Liver (tissue), 9 donors: ENCODE results near the gene C4B. TPM values are rescaled to one million over a fixed set of nuclear protein-coding genes. Genes with fewer than 3 reads are reported as not detected.

Source experiments
- DNase-seq: peaks from one replicate; pipeline ENCODE4 v3.0.0-alpha.2; 2017; ENCODE audit warnings: low spot score
- H3K27ac ChIP-seq, 2 donors: one replicate each; pipeline ENCODE4 v1.7.0; 2013; ENCODE audit warnings: inconsistent platforms in 2 of 2, low read length in 2 of 2, control low read depth in 1 of 2, low read depth in 1 of 2, mild to moderate bottlenecking in 1 of 2
- H3K27me3 ChIP-seq, 4 donors: one replicate each; pipeline versions ENCODE4 v1.6.1 to v1.7.0; 2013; ENCODE audit warnings: low read length in 3 of 4, inconsistent platforms in 1 of 4, mild to moderate bottlenecking in 1 of 4, moderate library complexity in 1 of 4; ENCODE audit not compliant: control insufficient read depth in 4 of 4, insufficient read depth in 4 of 4
- H3K36me3 ChIP-seq, 4 donors: one replicate each; pipeline versions ENCODE4 v1.6.1 to v1.7.0; 2013; ENCODE audit warnings: low read length in 3 of 4, mild to moderate bottlenecking in 3 of 4, low read depth in 1 of 4, moderate library complexity in 1 of 4; ENCODE audit not compliant: control insufficient read depth in 4 of 4, insufficient read depth in 3 of 4
- H3K4me1 ChIP-seq, 4 donors: one replicate each; pipeline versions ENCODE4 v1.6.1 to v1.7.0; 2013; ENCODE audit warnings: low read length in 3 of 4, mild to moderate bottlenecking in 3 of 4, moderate library complexity in 1 of 4; ENCODE audit not compliant: control insufficient read depth in 4 of 4, insufficient read depth in 4 of 4
- H3K4me3 ChIP-seq, 3 donors: one replicate each; pipeline versions ENCODE4 v1.6.1 to v1.7.0; 2013; ENCODE audit warnings: low read length in 3 of 3, control low read depth in 1 of 3, low read depth in 1 of 3, mild to moderate bottlenecking in 1 of 3
- H3K9ac ChIP-seq, 2 donors: one replicate each; pipeline ENCODE4 v1.7.0; 2013; ENCODE audit warnings: low read length in 2 of 2, mild to moderate bottlenecking in 2 of 2, moderate library complexity in 2 of 2, control low read depth in 1 of 2, low read depth in 1 of 2
- H3K9me3 ChIP-seq, 4 donors: one replicate each; pipeline versions ENCODE4 v1.6.1 to v1.7.0; 2013; ENCODE audit warnings: low read length in 3 of 4; ENCODE audit not compliant: control insufficient read depth in 4 of 4
- ATF3 ChIP-seq: IDR thresholded peaks from 2 replicates; pipeline ENCODE4 v1.6.1; 2016; ENCODE audit warnings: antibody characterized with exemption
- CTCF ChIP-seq: fragments of 150-350 bp; IDR thresholded peaks from 2 replicates; pipeline ENCODE4 v1.5.1; 2017; ENCODE audit warnings: improper control_type of control experiment, low read depth, low read length; ENCODE audit not compliant: missing input control
- EGR1 ChIP-seq, 2 donors: IDR thresholded peaks; 2 replicates each; pipeline ENCODE4 v1.6.1; 2016 to 2018; ENCODE audit warnings: antibody characterized with exemption in 2 of 2, low read depth in 2 of 2
- FOXA1 ChIP-seq: IDR thresholded peaks from 2 replicates; pipeline ENCODE4 v1.6.1; 2016; ENCODE audit warnings: antibody characterized with exemption
- FOXA2 ChIP-seq: IDR thresholded peaks from 2 replicates; pipeline ENCODE4 v1.6.1; 2016; ENCODE audit warnings: antibody characterized with exemption
- GABPA ChIP-seq, 2 donors: IDR thresholded peaks in 1 of 2; conservative IDR thresholded peaks in 1 of 2; 2 replicates each; pipeline ENCODE4 v1.6.1; 2016; ENCODE audit warnings: antibody characterized with exemption in 2 of 2, mild to moderate bottlenecking in 1 of 2, moderate library complexity in 1 of 2
- HNF4A ChIP-seq, 2 donors: conservative IDR thresholded peaks; 2 replicates each; pipeline ENCODE4 v1.6.1; 2016; ENCODE audit warnings: antibody characterized with exemption in 2 of 2, mild to moderate bottlenecking in 2 of 2
- HNF4G ChIP-seq: IDR thresholded peaks from 2 replicates; pipeline ENCODE4 v1.6.1; 2016; ENCODE audit warnings: antibody characterized with exemption
- JUND ChIP-seq, 2 donors: IDR thresholded peaks; 2 replicates each; pipeline ENCODE4 v1.6.1; 2016; ENCODE audit warnings: antibody characterized with exemption in 2 of 2
- MAX ChIP-seq: IDR thresholded peaks from 2 replicates; pipeline ENCODE4 v1.6.1; 2016; ENCODE audit warnings: antibody characterized with exemption
- NR2F2 ChIP-seq: IDR thresholded peaks from 2 replicates; pipeline ENCODE4 v1.6.1; 2016; ENCODE audit warnings: antibody characterized with exemption
- RAD21 ChIP-seq, 2 donors: IDR thresholded peaks; 2 replicates each; pipeline ENCODE4 v1.6.1; 2016; ENCODE audit warnings: antibody characterized with exemption in 2 of 2, mild to moderate bottlenecking in 2 of 2
- REST ChIP-seq: IDR thresholded peaks from 2 replicates; pipeline ENCODE4 v1.6.1; 2016; ENCODE audit warnings: antibody characterized with exemption, mild to moderate bottlenecking
- RXRA ChIP-seq, 2 donors: IDR thresholded peaks; 2 replicates each; pipeline ENCODE4 v1.6.1; 2017 to 2018; ENCODE audit warnings: antibody characterized with exemption in 2 of 2, mild to moderate bottlenecking in 1 of 2
- SP1 ChIP-seq: IDR thresholded peaks from 2 replicates; pipeline ENCODE4 v1.6.1; 2018; ENCODE audit warnings: antibody characterized with exemption, mild to moderate bottlenecking
- TAF1 ChIP-seq: conservative IDR thresholded peaks from 2 replicates; pipeline ENCODE4 v1.6.1; 2016; ENCODE audit warnings: antibody characterized with exemption, mild to moderate bottlenecking
- YY1 ChIP-seq: IDR thresholded peaks from 2 replicates; pipeline ENCODE4 v1.6.1; 2016; ENCODE audit warnings: antibody characterized with exemption, mild to moderate bottlenecking
- ZBTB33 ChIP-seq: IDR thresholded peaks from 2 replicates; pipeline ENCODE4 v1.6.1; 2016; ENCODE audit warnings: antibody characterized with exemption
- WGBS: extraction: QIAGEN DNeasy Blood & Tissue Kit; methylation state at CpG from one replicate; pipeline ENCODE4 v1.1.7; 2013; 5-methylcytosine and 5-hydroxymethylcytosine counted together
- polyA plus RNA-seq, 2 donors: library from polyadenylated mRNA; stranded (reverse) in 1 of 2; unstranded in 1 of 2; fragments of 200-250 nt in 1 of 2; fragments of >200 nt in 1 of 2; fragmentation: Nextera tagmentation in 1 of 2; extraction: Ambion mirVana in 1 of 2; gene quantifications; one replicate each; pipeline versions ENCODE4 v1.2.1 to v1.2.3, GENCODE V29; 2013 to 2015
- total RNA-seq, 2 donors: library from RNA; depleted of rRNA; stranded (reverse); fragments of >200 nt; gene quantifications; one replicate each; pipeline ENCODE4 v1.2.3, GENCODE V29; 2014
- donor health status: healthy.
- donor health status: healthy.
- donor health status: healthy.
- donor health status: healthy.
- donor health status: healthy.

C4B gene
- total and polyA plus RNA-seq, 4 donors = 666 to 3,560 (median 1,406) TPM

- H3K4me3 ChIP-seq = no peak overlapping the region
- 84% methylated on average over 16 of the region's 16 CpGs for WGBS
- no peaks in the 10 kb centered on the region for H3K27me3 ChIP-seq
- no peaks in the 10 kb centered on the region for H3K36me3 ChIP-seq
- DNase-seq = no peak
- no peak overlapping the region for H3K27ac ChIP-seq
- H3K4me1 ChIP-seq = no peaks in the 10 kb centered on the region
- no peak overlapping the region for H3K9ac ChIP-seq
- TF ChIP-seq HNF4A (conservative IDR thresholded peaks at IDR 0.05) (no peak), CTCF (no peak), YY1 (no peak), NR2F2 (no peak), TAF1 (no peak), RAD21 (IDR thresholded peaks at IDR 0.05) (no peak), HNF4G (no peak), FOXA2 (no peak), JUND (IDR thresholded peaks at IDR 0.05) (no peak), RXRA (IDR thresholded peaks at IDR 0.05) (no peak), MAX (no peak), ZBTB33 (no peak), SP1 (no peak), REST (no peak), GABPA (IDR thresholded peaks at IDR 0.05 in 1 of 2, conservative IDR thresholded peaks at IDR 0.05 in 1 of 2) (no peak), FOXA1 (no peak), ATF3 (no peak), EGR1 (IDR thresholded peaks at IDR 0.05; ENCODE audit: low read depth in 2 of 2) (no peak)
- no peaks in the 10 kb centered on the region for H3K9me3 ChIP-seq
Measured at GRCh38 chr6:32070814-32071543, 56.4 kb downstream of the C4B start.
